ENCODE results near the gene IGFBP4.

GRCh38 chr17:40477796-40478195, 34.5 kb downstream of the IGFBP4 start:
- no peak for TF ChIP-seq CTCF (IDR thresholded peaks at IDR 0.05; ENCODE audit: poor library complexity)
- no peak for TF ChIP-seq EZH2 (IDR thresholded peaks at IDR 0.05; ENCODE audit: borderline replicate concordance)
- TF ChIP-seq EZH2phosphoT487 (IDR thresholded peaks at IDR 0.05; ENCODE audit: low read depth, severe bottlenecking, unreplicated experiment): no peak

All from hepatocyte (in vitro differentiated cells).